Caco-2 (cell line): ENCODE measurements around the gene DNAJC3. TPM values are rescaled to one million over a fixed set of nuclear protein-coding genes. Genes with fewer than 3 reads are reported as not detected.

Source experiments
- BruUV-seq: library from RNA; stranded (reverse); fragments of 400-500 nt; replicated peaks from 2 replicates; lab custom pipeline; 2021; lab: Mats Ljungman, UMichigan
- CTCF ChIA-PET: fragments of 300-600 bp; sonication (Branson Sonifier 250); formaldehyde crosslinking; loops from one replicate; lab custom pipeline; 2022; ENCODE audit warnings: antibody characterized with exemption; lab: Charles Lee
- POLR2A ChIA-PET: fragments of 300-600 bp; sonication (Branson Sonifier 250); formaldehyde crosslinking; loops from one replicate; lab custom pipeline; 2022; ENCODE audit warnings: antibody characterized with exemption; lab: Charles Lee
- DNase-seq, 2 experiments: peaks; one replicate each; pipeline versions ENCODE4 v3.0.0 to v3.0.0-alpha.2; 2020 to 2022
- H3K27me3 ChIP-seq: replicated peaks from 2 replicates; pipeline ENCODE4 v1.6.0; 2011; ENCODE audit warnings: low read length; ENCODE audit not compliant: control insufficient read depth, insufficient read depth
- H3K36me3 ChIP-seq: 2 replicates; pipeline ENCODE4 v1.5.1; 2011; ENCODE audit warnings: low read length; ENCODE audit not compliant: control insufficient read depth, insufficient read depth
- H3K4me1 ChIP-seq: fragments of 250-450 bp; sonication (Bioruptor Pico); 2 replicates; pipeline ENCODE4 v1.5.1; 2020; ENCODE audit warnings: mild to moderate bottlenecking
- H3K4me3 ChIP-seq: 2 replicates; pipeline ENCODE4 v1.5.1; 2011; ENCODE audit warnings: low read depth, mild to moderate bottlenecking, control low read depth, low read length
- H3K9me3 ChIP-seq: fragments of 250-450 bp; sonication (Bioruptor Pico); 2 replicates; pipeline ENCODE4 v1.5.1; 2020; ENCODE audit warnings: mild to moderate bottlenecking, moderate library complexity
- H3K27ac Mint-ChIP-seq: one replicate; pipeline ENCODE4 v1.8.0; 2022; ENCODE audit warnings: mixed read lengths; ENCODE audit not compliant: unreplicated experiment
- H3K27me3 Mint-ChIP-seq: one replicate; pipeline ENCODE4 v1.8.0; 2022; ENCODE audit warnings: mixed read lengths; ENCODE audit not compliant: insufficient read depth, unreplicated experiment
- H3K36me3 Mint-ChIP-seq: one replicate; pipeline ENCODE4 v1.8.0; 2022; ENCODE audit warnings: mild to moderate bottlenecking, mixed read lengths; ENCODE audit not compliant: insufficient read depth, unreplicated experiment
- H3K4me1 Mint-ChIP-seq: one replicate; pipeline ENCODE4 v1.8.0; 2022; ENCODE audit warnings: low read depth, mixed read lengths; ENCODE audit not compliant: unreplicated experiment
- H3K4me3 Mint-ChIP-seq: one replicate; pipeline ENCODE4 v1.8.0; 2022; ENCODE audit warnings: mild to moderate bottlenecking, moderate library complexity, mixed read lengths; ENCODE audit not compliant: unreplicated experiment
- H3K9me3 Mint-ChIP-seq: one replicate; pipeline ENCODE4 v1.8.0; 2022; ENCODE audit warnings: mixed read lengths; ENCODE audit not compliant: unreplicated experiment
- intact Hi-C: fragments of 100-400 bp; cut with micrococcal nuclease; formaldehyde crosslinking; loops from one replicate; pipeline ENCODE4 v1.10.0; 2022; ENCODE audit not compliant: unreplicated experiment
- total RNA-seq: library from RNA; stranded (reverse); gene quantifications from 2 replicates; pipeline ENCODE4 v1.2.3, GENCODE V29; 2022
- TF ChIP-seq, protein P1 (sequence below), 2 experiments: fragments of 200-600 bp in 1 of 2; IDR thresholded peaks; 1 replicate in 1 of 2; 2 replicates in 1 of 2; pipeline versions ENCODE4 v1.5.1 to v1.8.0; 2011 to 2022; ENCODE audit warnings: antibody characterized with exemption in 1 of 2, control low read depth in 1 of 2, inconsistent platforms in 1 of 2, low read depth in 1 of 2, low read length in 1 of 2, mild to moderate bottlenecking in 1 of 2, moderate library complexity in 1 of 2; ENCODE audit not compliant: insufficient read depth in 1 of 2, severe bottlenecking in 1 of 2, unreplicated experiment in 1 of 2

Gene DNAJC3
- total RNA-seq, 1 experiment from 2014 or later, result 36.8 TPM

DNA sequence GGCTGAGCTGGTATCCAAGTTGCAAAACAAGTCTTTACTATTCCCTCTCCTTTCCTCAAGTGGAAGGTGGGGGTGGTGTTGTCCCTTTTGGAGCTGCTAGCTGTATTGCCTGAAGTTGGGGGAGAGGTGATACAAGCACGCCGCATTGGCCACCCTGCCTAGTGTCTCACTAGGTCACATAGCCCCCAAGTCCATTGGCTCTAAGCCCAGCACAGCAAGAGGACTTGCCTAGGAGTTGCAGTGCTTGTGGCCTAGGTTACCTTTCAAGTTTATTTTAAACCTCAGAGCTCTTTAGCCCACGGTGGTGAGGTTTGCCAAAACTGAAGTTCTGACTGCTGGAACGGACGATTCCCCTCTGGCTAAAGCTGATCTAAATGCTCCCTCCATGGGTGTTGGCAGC lies 5.3 kb upstream of the DNAJC3 start:
- H3K9me3 Mint-ChIP-seq, result peaks cover 39% of the 10 kb centered on the region
- ChIA-PET POLR2A (no interaction called here), CTCF (interaction anchor here (1.0 kb wide), 1 partner anchor 10 kb away, joined by 3 read pairs; no protein-coding TSS in a partner anchor)
- no peak overlapping the region for H3K27ac Mint-ChIP-seq
- TF ChIP-seq, protein P1, sequence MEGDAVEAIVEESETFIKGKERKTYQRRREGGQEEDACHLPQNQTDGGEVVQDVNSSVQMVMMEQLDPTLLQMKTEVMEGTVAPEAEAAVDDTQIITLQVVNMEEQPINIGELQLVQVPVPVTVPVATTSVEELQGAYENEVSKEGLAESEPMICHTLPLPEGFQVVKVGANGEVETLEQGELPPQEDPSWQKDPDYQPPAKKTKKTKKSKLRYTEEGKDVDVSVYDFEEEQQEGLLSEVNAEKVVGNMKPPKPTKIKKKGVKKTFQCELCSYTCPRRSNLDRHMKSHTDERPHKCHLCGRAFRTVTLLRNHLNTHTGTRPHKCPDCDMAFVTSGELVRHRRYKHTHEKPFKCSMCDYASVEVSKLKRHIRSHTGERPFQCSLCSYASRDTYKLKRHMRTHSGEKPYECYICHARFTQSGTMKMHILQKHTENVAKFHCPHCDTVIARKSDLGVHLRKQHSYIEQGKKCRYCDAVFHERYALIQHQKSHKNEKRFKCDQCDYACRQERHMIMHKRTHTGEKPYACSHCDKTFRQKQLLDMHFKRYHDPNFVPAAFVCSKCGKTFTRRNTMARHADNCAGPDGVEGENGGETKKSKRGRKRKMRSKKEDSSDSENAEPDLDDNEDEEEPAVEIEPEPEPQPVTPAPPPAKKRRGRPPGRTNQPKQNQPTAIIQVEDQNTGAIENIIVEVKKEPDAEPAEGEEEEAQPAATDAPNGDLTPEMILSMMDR (IDR thresholded peaks at IDR 0.05; ENCODE audit: insufficient read depth in 1 of 2, low read depth in 1 of 2, low read length in 1 of 2, severe bottlenecking in 1 of 2, unreplicated experiment in 1 of 2), result no peak
- H3K4me1 ChIP-seq, result 0 out of 2 replicates have a peak, but pooled peaks cover 10% of the 10 kb centered on the region
- intact Hi-C loops, result no loop called here
- H3K4me3 ChIP-seq, result no peak overlapping the region
- no peaks in the 10 kb centered on the region for H3K27me3 Mint-ChIP-seq
- no peaks in the 10 kb centered on the region for H3K27me3 ChIP-seq
- peaks cover 8% of the 10 kb centered on the region; the same call in 1 of the 2 replicates for H3K9me3 ChIP-seq
- H3K4me1 Mint-ChIP-seq, result peaks cover 21% of the 10 kb centered on the region
- H3K4me3 Mint-ChIP-seq, result no peak overlapping the region
- BruUV-seq, result no TSS peak
- H3K36me3 ChIP-seq, result no peaks in the 10 kb centered on the region
- DNase-seq, result no peak
- H3K36me3 Mint-ChIP-seq, result peaks cover 4% of the 10 kb centered on the region

DNA sequence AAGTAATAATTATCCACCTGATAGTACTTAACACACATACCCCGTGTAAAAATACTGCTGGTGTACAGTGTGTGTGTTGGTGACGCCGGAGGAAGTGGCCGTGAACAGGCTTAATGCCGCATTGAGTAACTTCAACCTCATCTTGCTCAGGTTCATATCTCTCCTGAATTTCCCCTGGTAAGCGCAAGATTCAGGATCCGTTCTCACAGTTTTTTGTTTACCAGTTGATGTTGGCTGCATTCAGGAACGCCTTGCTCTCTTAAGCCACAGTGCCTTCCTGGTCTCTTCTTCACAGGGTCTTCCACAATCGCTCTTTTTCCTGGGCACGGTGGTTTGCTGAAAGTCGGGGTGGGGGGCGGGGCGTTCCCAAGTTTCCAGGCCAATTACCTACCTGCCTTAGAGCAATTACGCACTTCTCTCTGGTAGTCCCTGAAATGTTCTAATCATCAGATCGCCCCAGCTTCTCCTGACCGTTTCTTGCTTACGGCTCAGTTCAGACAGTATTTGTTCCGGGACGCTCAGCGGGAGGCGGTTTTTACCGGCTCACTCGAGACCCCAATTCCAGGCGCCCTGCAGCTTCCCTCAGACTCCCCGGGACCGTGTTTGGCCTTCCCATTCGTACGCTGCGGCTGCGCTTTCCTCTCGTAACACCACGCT lies 706 bp upstream of the DNAJC3 start:
- H3K27me3 Mint-ChIP-seq, result no peaks in the 10 kb centered on the region
- Histone ChIP-seq H3K4me1 (peaks cover 17% of the 10 kb centered on the region; the same call in 1 of the 2 replicates), H3K9me3 (no peaks in the 10 kb centered on the region), H3K36me3 (no peaks in the 10 kb centered on the region), H3K27me3 (no peaks in the 10 kb centered on the region), H3K4me3 (peak overlapping the region; percentile 72)
- H3K4me1 Mint-ChIP-seq, result peaks cover 21% of the 10 kb centered on the region
- BruUV-seq, result TSS peak; percentile 62
- H3K36me3 Mint-ChIP-seq, result peaks cover 11% of the 10 kb centered on the region
- ChIA-PET POLR2A (interaction anchor here (0.6 to 1.3 kb wide), 8 partner anchors 9 to 377 kb away, joined by 3 to 8 read pairs (median 4); partner anchors contain the start of genes DZIP1 and UGGT2), CTCF (interaction anchor here (0.6 to 1.3 kb wide), 4 partner anchors 15 to 1757 kb away, joined by 4 to 13 read pairs (median 4); no protein-coding TSS in a partner anchor)
- H3K9me3 Mint-ChIP-seq, result peaks cover 4% of the 10 kb centered on the region
- peak overlapping the region; percentile 89 for H3K4me3 Mint-ChIP-seq
- peak overlapping the region; percentile 95 for H3K27ac Mint-ChIP-seq
- TF ChIP-seq, protein P1 (IDR thresholded peaks at IDR 0.05; ENCODE audit: insufficient read depth in 1 of 2, low read depth in 1 of 2, low read length in 1 of 2, severe bottlenecking in 1 of 2, unreplicated experiment in 1 of 2), result no peak
- DNase-seq, result peak in 1 of 2 experiments; percentile 46
- intact Hi-C loops, result loop anchor here (1.0 to 5.0 kb wide), 3 partner anchors 20 to 376 kb away; partner anchors contain the start of gene UGGT2

DNA sequence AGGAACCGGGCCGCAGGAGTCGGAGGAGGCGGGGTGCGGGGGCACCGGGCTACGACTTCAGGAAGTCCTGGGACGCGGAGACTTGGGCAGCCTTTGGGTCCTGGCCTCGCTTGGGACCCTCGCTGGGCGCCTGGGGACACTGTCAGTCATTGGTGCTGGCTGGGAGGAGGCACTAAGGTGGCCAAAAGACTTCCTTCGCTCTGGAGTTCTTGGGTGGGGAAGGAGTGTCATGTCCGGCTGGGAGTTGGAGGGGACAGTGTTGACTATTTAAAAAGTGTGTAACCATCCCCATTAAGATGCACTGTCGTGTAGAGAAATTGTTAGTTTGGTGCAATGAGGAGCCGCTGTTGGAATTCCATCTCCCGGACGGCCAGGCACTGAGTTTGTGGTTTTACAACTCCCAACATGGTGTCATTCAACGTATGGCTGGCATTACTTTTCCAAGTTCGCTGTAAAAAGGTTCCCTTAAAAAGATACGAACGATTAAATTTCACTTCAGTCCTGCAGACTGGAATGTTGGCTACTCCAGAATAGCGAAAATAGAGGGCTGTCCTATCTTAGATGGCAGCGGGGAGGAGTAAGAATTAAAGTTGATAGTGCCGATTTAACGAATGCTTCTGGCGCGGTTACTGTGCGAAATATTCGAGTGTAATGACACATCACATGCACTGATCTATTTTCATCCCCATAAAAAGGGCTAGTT lies 776 bp downstream of the DNAJC3 start:
- CTCF ChIA-PET, result no interaction called here
- POLR2A ChIA-PET, result interaction anchor here (0.6 kb wide), 1 partner anchor 483 kb away, joined by 3 read pairs; no protein-coding TSS in a partner anchor
- BruUV-seq, result TSS peak; percentile 35
- peaks cover 17% of the 10 kb centered on the region; the same call in 1 of the 2 replicates for H3K4me1 ChIP-seq
- H3K27ac Mint-ChIP-seq, result peak overlapping the region; percentile 95
- intact Hi-C loops, result loop anchor here (5.0 kb wide), 1 partner anchor 375 kb away; the partner anchor contains the start of gene UGGT2
- no peaks in the 10 kb centered on the region for H3K9me3 ChIP-seq
- no peaks in the 10 kb centered on the region for H3K27me3 Mint-ChIP-seq
- peak overlapping the region; percentile 82 for H3K4me3 ChIP-seq
- H3K27me3 ChIP-seq, result no peaks in the 10 kb centered on the region
- H3K36me3 ChIP-seq, result no peaks in the 10 kb centered on the region
- peak overlapping the region; percentile 89 for H3K4me3 Mint-ChIP-seq
- peaks cover 11% of the 10 kb centered on the region for H3K36me3 Mint-ChIP-seq
- peaks cover 32% of the 10 kb centered on the region for H3K4me1 Mint-ChIP-seq
- DNase-seq, result no peak
- H3K9me3 Mint-ChIP-seq, result no peaks in the 10 kb centered on the region
- TF ChIP-seq, protein P1 (IDR thresholded peaks at IDR 0.05; ENCODE audit: insufficient read depth in 1 of 2, low read depth in 1 of 2, low read length in 1 of 2, severe bottlenecking in 1 of 2, unreplicated experiment in 1 of 2), result no peak
